Fibroblast of upper back skin (primary cell): ENCODE data around the gene BAIAP2.
"Not testable (repeated sequence)": the region's sequence is repeated elsewhere in the genome, so short reads cannot be mapped to it uniquely, and the experiment has no call there.

Experiments used
- DNase-seq: peaks from one replicate; pipeline ENCODE4 v3.0.0-alpha.2; 2013

Gene BAIAP2

GRCh38 chr17:81146208-81146607, 111.3 kb downstream of the BAIAP2 start:
- not testable (repeated sequence) for DNase-seq

- no peak for DNase-seq
These were observed 112.8 kb downstream of the BAIAP2 start for GRCh38 chr17:81147701-81148100.

GRCh38 chr17:81148571-81148970, 113.6 kb downstream of the BAIAP2 start:
- no peak for DNase-seq

GRCh38 chr17:81148986-81149533, 114.1 kb downstream of the BAIAP2 start:
- DNase-seq = no peak

DNA sequence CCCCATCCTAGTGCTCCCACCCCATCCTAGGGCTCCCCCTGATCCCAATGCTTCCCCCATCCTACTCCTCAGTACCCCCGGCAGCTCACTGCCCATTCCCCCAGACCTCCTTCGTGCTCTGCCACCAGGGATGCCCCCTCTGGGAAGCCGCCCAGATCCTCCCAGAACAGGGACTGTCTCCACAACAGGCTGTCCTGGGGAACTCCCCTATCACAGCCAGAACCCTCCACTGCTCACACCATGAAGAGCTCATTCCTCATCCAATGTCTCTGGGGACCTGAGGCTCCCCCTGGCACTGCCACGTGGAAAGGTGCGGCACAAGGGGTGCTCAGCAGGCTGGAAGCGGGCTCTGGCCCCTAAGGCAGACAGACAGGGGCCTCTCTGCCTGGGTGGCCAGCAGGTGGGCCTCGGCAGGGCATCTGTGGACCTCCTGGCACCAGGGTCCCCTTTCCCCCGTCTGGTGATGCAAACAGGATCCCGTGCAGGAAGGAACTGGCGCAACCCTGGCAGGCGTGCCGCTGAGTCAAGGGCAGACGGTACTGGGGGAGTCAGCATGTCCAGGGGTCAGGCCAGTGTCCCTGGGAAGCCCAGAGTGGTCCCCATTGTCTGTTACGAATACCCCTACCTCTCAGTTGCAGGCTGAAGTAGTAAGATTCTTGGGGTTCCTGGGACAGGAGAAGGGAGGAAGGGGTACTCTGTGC, 115.6 kb downstream of the BAIAP2 start:
- DNase-seq = no peak

GRCh38 chr17:81151278-81151677, 116.3 kb downstream of the BAIAP2 start:
- DNase-seq = no peak

- DNase-seq = no peak
These were observed 117.4 kb downstream of the BAIAP2 start for GRCh38 chr17:81152288-81152828.

- DNase-seq = peak; percentile 51
These were observed 118.4 kb downstream of the BAIAP2 start for GRCh38 chr17:81153340-81153803.

DNA sequence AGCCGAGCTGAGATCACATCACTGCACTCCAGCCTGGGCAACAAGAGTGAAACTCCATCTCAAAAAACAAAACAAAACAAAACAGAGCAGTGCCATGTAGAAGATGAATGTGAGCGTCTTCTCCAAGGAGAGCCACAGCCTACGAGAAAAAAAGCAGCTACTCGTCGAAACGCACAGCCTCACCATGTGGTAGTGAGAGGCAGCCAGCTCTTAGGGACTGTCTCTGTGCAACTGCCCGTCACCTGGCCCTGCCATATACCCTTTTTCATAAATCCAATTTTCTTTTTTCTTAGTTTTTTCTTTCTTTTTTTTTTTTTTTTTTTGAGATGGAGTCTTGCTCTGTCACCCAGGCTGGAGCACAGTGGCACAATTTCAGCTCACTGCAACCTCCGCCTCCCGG, 119.1 kb downstream of the BAIAP2 start:
- DNase-seq = not testable (repeated sequence)

DNA sequence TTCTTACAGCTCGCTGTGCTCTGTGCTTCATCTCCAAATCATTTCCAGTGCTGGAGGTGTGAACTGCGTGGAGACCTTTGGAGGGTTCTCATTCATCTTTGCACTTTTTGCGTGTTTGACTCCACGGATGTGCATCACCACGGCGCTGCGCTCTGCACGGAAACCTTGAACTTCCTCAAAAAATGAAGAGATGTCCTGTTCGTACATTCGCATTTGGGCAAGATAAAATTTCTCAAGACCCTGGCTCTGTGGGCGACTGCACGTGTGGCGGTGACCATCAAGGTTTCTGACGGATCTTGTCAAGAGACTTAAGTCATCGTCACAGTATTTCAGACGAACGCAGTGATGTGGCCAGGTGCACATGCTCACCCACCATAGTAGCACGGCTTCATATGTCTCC, 120.0 kb downstream of the BAIAP2 start:
- no peak for DNase-seq

DNA sequence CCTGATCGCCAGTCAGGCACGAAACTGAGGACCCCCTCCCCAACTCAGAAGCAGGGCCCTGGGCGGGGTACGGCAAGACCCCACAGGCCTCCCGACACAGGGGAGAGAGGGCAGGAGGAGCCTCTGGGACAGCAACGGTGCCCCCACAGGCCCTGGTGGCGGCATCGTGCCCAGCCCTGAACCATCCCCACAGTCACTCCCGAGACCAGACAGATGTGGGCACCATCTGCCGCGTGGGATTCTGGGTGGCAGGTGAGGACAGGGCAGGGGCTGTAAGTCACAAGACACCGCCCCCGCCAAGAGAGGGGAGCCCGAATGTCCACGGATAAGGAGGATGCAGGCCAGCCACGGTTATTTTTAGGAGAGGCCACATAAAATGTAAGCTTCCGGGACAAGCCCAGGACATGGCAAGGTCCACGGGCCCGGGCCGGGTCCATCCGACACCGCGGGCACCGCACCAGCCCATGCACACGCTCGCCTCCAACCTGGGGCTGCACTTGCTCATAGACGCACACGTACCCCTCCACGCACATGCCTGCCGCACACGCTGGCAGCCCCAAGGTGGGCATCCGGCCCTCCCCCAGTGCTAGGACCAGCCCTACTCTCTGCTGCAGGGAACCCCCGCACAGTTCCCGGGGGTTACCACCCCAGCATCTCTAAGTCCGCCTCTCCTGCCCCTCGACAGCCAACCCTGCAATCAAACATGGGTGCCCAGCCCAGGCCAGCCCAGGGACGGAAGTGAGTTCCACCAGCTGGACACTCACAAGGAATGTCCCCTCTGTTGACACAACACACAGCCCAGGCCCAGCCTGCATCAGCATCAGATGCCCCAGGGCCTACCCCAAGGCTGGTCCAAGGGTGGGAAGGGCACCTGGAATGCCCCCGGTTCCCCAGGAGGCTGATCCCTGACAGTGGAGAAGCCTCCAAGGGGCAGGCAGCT, 122.2 kb downstream of the BAIAP2 start:
- DNase-seq = no peak

DNA sequence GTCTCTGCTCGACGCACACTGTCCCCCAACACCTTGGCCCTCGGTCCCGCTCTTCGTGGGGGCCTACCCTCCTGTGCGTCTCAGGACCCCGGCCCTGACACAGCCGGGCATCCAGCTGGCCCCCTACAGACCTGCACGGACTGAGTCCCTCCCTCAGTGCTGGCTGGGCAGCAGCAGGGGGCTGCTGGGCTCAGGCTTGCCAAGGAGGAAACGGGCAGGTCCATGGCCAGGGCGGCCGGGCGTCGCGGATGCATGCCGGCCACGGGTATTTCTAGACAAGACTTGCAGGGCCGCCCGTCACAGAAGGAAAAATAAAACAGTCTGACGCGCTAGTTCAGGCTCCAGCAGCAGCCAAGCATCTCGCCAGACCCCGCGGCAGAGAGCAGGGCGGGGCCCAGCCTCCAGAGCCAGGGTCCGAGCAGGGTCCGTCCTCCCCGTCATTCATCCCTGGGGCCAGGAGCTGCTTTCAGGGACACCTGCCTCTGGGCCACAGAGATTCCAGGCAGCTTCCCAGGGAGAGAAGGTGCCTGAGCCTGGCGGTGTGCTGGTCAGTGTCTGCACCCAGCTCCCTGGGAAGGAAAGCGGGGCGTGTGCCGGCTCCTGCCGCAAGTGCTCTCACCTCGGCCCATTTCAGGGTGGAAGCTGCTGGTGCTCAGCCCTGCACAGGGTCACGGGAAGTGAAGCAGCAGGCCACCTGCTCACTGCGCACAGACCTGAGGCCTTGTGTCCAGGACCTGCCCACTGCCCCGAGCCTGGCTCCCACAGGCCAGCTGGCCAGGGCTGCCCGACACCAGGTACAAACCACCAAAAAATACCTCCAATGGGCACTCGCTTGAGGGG, 123.1 kb downstream of the BAIAP2 start:
- DNase-seq = no peak

GRCh38 chr17:81158688-81159590, 124.0 kb downstream of the BAIAP2 start:
- DNase-seq = no peak

- DNase-seq = no peak
These were observed 124.8 kb downstream of the BAIAP2 start for GRCh38 chr17:81159611-81160265.

GRCh38 chr17:81160306-81160705, 125.4 kb downstream of the BAIAP2 start:
- no peak for DNase-seq

DNA sequence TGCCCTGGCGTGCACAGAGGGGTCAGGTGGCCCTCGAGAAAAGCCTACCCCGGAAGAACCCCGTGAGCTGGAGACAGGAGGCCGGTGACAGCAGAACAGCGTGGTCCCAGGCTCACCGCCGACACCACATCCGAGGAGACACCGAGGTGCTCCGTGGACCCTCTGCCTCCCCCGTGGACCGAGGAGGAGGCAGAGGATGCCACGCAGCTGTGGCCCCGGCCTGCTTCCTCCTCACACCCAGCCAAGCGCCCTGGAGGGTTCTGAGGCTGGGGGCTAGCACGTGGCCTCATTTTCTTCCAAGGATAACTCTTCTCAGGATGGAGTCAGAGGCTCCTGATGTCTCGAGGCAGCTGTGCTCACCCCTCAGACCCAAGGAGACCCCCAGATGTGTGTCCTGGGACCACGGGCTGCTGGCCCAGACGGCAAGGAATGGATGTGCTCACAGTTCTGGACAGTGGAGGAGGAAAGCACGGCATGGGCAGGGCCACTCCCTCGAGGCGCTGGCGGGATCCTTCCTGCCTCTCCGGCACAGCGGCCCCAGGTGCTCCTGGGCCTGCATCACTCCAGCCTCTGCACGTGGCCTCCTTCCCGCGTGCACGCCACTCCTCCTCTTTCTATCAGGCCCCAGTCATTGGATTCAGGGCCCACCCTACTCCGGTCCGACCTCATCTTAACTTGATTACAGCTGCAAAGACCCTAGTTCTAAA, 125.9 kb downstream of the BAIAP2 start:
- DNase-seq = no peak

GRCh38 chr17:81161536-81161935, 126.6 kb downstream of the BAIAP2 start:
- DNase-seq = no peak

- no peak for DNase-seq
These were observed 127.0 kb downstream of the BAIAP2 start for GRCh38 chr17:81161972-81162371.

DNA sequence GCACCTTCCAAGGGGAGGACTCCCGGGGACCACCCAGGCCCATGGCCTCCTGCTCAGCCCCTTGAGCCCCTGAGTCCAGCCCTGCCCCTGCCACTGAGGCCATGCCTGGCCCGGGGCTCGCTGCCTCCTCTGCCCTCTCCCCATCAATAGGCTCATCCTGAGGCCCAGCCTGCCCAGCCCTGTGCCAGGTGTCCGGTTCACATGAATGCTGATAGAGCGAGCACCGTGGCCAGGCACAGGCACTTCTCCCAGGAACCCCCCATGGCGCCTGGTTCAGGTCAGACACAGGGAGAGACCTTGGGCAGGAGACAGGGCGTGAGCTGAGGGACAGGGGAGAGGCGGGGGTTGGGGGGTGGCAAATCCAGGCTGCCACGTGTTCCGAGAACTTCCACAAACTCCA, 127.5 kb downstream of the BAIAP2 start:
- DNase-seq = no peak

DNA sequence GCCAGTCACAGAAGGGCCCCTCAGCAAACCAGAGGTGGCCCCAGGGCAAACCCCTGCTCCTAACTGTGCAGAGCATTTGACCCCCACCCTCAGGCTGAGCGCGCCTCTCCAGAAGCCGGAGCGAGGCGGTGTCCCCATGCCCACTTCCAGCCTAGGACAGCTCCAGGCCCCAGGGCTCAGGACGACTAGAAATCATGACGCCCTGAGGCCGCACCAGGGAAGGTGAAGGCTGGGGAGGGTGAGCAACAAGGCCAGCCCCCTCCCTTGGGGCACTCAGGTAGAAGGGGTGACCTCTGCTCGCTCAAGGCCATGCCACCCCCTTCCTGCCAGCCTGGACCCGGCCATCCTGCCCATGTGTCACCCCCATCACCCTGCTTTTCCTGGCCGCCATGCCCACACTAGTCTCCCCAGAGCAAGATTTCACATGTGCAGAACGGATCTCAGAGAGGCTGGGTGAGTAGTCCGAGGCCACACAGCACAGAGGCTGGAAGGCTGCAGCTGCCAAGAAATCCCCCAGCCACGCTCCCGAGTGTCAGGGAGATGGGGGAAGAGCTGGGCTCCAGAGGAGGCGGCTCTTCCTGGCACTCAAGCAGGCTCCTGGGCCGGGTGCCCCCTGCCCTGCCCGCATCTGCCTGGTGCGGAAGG, 128.2 kb downstream of the BAIAP2 start:
- DNase-seq = no peak
